ENCODE measurements around the gene MEIKIN. TPM values are rescaled to one million over a fixed set of nuclear protein-coding genes. Genes with fewer than 3 reads are reported as not detected.
A peak's percentile ranks its signal among the peaks of the same experiment; 100 is the strongest.

The MEIKIN gene
- total and polyA plus RNA-seq, 2 of the 13 experiments (the other 11 are each of a cell fraction or from before 2014, with no cell fraction given): not detected

DNA sequence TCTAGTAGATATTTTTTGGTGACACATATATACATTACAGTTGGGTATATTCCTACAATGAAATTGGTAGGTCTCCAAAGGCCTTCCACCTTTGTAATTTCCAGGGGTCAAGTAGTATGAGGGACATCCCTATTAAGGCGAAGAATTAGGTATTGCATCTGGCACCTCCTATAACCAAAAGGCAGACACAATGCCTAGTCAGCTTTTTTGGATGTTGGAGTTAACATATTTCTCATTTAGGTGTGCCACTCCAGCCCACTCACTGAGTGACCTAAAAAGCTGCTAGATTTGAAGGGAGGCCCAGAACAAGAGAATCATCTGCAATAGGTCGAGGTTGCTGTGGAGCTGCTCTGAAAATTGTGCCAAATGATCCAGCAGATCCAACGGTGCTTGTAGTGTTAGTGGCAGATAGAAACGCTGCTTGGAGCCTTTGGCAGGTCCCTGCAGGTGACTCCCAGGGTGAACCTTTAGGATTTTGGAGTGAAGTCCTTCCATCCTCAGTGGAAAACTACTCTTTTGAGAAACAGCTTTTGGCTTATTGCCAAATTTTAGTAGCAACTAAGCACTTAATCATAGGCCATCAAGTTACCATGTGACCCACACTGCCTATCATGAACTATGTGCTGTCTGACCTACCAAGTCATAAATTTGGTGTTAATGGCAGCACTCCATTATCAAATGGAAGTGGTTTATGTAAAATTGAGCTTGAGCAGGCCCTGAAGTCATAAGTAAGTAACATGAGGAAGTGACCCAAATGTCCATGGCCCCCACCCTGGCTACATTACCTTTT is 132.9 kb downstream of the MEIKIN start (continued):
- TF ChIP-seq, protein P1, sequence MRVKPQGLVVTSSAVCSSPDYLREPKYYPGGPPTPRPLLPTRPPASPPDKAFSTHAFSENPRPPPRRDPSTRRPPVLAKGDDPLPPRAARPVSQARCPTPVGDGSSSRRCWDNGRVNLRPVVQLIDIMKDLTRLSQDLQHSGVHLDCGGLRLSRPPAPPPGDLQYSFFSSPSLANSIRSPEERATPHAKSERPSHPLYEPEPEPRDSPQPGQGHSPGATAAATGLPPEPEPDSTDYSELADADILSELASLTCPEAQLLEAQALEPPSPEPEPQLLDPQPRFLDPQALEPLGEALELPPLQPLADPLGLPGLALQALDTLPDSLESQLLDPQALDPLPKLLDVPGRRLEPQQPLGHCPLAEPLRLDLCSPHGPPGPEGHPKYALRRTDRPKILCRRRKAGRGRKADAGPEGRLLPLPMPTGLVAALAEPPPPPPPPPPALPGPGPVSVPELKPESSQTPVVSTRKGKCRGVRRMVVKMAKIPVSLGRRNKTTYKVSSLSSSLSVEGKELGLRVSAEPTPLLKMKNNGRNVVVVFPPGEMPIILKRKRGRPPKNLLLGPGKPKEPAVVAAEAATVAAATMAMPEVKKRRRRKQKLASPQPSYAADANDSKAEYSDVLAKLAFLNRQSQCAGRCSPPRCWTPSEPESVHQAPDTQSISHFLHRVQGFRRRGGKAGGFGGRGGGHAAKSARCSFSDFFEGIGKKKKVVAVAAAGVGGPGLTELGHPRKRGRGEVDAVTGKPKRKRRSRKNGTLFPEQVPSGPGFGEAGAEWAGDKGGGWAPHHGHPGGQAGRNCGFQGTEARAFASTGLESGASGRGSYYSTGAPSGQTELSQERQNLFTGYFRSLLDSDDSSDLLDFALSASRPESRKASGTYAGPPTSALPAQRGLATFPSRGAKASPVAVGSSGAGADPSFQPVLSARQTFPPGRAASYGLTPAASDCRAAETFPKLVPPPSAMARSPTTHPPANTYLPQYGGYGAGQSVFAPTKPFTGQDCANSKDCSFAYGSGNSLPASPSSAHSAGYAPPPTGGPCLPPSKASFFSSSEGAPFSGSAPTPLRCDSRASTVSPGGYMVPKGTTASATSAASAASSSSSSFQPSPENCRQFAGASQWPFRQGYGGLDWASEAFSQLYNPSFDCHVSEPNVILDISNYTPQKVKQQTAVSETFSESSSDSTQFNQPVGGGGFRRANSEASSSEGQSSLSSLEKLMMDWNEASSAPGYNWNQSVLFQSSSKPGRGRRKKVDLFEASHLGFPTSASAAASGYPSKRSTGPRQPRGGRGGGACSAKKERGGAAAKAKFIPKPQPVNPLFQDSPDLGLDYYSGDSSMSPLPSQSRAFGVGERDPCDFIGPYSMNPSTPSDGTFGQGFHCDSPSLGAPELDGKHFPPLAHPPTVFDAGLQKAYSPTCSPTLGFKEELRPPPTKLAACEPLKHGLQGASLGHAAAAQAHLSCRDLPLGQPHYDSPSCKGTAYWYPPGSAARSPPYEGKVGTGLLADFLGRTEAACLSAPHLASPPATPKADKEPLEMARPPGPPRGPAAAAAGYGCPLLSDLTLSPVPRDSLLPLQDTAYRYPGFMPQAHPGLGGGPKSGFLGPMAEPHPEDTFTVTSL (CRISPR knock-in tag; IDR thresholded peaks at IDR 0.05; ENCODE audit: borderline replicate concordance): no peak
- no peak for TF ChIP-seq NFE2L1 (CRISPR knock-in tag; IDR thresholded peaks at IDR 0.05; ENCODE audit: borderline replicate concordance)
- TF ChIP-seq, protein P2, sequence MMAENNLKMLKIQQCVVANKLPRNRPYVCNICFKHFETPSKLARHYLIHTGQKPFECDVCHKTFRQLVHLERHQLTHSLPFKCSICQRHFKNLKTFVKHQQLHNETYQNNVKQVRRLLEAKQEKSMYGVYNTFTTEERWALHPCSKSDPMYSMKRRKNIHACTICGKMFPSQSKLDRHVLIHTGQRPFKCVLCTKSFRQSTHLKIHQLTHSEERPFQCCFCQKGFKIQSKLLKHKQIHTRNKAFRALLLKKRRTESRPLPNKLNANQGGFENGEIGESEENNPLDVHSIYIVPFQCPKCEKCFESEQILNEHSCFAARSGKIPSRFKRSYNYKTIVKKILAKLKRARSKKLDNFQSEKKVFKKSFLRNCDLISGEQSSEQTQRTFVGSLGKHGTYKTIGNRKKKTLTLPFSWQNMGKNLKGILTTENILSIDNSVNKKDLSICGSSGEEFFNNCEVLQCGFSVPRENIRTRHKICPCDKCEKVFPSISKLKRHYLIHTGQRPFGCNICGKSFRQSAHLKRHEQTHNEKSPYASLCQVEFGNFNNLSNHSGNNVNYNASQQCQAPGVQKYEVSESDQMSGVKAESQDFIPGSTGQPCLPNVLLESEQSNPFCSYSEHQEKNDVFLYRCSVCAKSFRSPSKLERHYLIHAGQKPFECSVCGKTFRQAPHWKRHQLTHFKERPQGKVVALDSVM (CRISPR knock-in tag; IDR thresholded peaks at IDR 0.05): no peak
- no peak for TF ChIP-seq STAT6 (CRISPR knock-in tag; IDR thresholded peaks at IDR 0.05; ENCODE audit: borderline replicate concordance)
- no peak for TF ChIP-seq ZNF354B (CRISPR knock-in tag; IDR thresholded peaks at IDR 0.05)
- TF ChIP-seq, protein P3, sequence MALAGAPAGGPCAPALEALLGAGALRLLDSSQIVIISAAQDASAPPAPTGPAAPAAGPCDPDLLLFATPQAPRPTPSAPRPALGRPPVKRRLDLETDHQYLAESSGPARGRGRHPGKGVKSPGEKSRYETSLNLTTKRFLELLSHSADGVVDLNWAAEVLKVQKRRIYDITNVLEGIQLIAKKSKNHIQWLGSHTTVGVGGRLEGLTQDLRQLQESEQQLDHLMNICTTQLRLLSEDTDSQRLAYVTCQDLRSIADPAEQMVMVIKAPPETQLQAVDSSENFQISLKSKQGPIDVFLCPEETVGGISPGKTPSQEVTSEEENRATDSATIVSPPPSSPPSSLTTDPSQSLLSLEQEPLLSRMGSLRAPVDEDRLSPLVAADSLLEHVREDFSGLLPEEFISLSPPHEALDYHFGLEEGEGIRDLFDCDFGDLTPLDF (CRISPR knock-in tag; IDR thresholded peaks at IDR 0.05): no peak
- no peak for TF ChIP-seq KDM6A (CRISPR knock-in tag; IDR thresholded peaks at IDR 0.05; ENCODE audit: low read depth)
- no peak for TF ChIP-seq ZNF317 (CRISPR knock-in tag; IDR thresholded peaks at IDR 0.05)
- TF ChIP-seq ARID3A (IDR thresholded peaks at IDR 0.05; ENCODE audit: low read depth, low read length): no peak
- TF ChIP-seq MYC (CRISPR knock-in tag; IDR thresholded peaks at IDR 0.05; ENCODE audit: borderline replicate concordance): no peak
- TF ChIP-seq MAFF (IDR thresholded peaks at IDR 0.05; ENCODE audit: low read depth, low read length): peak; percentile 91
